GM18505 (cell line): ENCODE results near the gene C2orf72.

Source experiments
- ATAC-seq: cut with Tn5 transposase; IDR thresholded peaks from one replicate; pipeline ENCODE4 v1.9.1; 2021; ENCODE audit not compliant: unreplicated experiment
- POLR2A ChIP-seq: IDR thresholded peaks from 4 replicates; pipeline ENCODE4 v1.6.1; 2011; ENCODE audit warnings: borderline replicate concordance; ENCODE audit not compliant: insufficient read depth, insufficient read length; ENCODE audit errors: extremely low read depth

The C2orf72 gene

DNA sequence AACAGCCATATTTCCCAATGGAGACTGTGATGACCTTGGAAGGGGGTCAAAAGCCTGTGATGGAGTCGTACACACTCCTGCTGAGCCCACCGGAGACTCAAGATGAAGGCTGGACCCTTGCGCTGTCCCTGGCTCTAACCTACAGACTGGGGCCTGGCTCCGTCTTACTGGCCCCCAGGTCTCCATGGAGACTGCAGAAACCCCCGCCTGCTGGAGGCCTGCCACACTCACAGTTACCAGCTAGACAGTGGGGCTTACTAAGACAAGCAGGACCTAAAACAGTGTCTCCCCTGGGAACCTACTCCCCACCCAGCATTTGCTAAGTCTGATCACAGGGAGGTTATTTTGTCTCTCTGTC, 9.6 kb downstream of the C2orf72 start:
- no peak for TF ChIP-seq POLR2A
- ATAC-seq: no peak

DNA sequence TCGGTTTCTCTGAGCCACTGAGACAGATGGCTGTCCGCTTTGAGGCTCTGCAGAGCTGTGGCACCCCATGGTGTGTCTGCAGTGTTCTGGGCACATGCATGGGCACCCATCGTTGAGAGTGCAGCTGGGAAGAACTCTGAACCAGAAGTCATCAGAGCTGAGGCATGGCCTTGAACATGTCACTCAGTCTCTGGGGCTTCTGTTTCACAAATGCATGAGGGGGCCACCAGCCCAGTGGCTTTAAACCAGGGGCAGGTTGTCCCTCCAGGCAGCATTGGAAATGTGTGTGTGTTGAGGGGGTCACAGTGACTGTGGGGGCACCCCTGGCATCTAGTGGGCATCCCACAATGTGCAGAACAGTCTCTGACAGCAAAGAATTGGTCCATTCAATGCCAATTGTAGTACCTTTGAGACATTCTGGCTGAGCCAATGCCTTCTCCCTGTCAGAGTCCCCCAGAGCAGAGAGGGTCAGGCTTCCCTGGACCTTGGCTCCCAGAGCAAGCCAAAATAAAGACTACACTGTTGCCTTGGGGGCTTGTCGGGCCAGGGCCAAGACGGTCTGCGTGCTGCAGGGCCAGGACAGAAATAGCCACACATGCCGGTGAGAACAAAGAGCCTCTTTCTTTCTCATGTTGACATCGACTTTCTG, 10.1 kb downstream of the C2orf72 start:
- no peak for ATAC-seq

GRCh38 chr2:231047923-231048915, 10.9 kb downstream of the C2orf72 start:
- no peak for ATAC-seq
- no peak for TF ChIP-seq POLR2A

More for the DNA sequence above, 10.1 kb downstream of the C2orf72 start:
- TF ChIP-seq POLR2A: no peak

- no peak for ATAC-seq
Observed at GRCh38 chr2:231049286-231050017, 12.1 kb downstream of the C2orf72 start.

DNA sequence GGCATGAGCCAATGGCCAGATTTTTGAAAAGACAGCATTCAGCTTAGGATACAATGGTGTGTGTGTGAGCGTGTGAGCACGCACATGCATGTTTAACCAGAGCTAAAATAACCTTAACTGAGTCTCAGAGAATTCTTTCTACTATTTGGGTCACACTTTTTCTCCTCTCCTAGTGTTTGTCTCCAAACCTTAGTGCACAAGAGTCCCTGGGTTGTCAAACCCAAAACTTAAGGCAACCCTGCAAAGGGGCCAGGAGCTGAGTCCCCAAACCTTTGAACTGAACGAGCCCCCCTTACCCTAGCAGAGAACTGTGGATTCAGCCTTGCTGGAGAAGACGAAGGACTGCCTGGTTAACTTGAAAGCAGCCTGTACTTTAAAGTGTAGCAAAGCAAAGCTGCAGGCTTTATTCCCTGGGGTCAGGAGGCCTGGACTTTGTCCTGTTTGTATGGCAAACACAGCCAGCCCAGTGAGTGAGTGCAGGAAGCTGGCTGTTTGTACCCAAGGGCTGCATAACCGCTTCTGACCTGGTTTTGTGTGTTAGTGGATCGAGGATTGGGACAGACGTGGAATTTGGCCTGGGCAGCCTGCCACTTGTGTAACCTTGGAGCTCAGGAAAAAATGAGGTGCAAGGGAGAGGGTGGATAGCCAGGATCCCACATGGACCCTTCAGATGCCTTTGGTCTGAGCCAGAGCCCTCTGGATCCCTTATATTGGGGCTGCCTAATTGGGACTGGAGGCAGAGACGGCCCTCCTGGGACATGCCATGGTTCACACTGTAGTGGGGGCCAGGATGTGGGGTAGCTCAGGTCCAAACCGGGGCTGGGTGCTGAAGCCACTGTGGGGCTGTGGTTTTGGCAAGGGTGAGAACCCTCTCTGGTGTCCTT, 12.9 kb downstream of the C2orf72 start:
- ATAC-seq: no peak
- no peak for TF ChIP-seq POLR2A

More at GRCh38 chr2:231049286-231050017, 12.1 kb downstream of the C2orf72 start:
- TF ChIP-seq POLR2A: no peak

GRCh38 chr2:231051116-231051515, 13.8 kb downstream of the C2orf72 start:
- no peak for TF ChIP-seq POLR2A
- ATAC-seq: no peak

DNA sequence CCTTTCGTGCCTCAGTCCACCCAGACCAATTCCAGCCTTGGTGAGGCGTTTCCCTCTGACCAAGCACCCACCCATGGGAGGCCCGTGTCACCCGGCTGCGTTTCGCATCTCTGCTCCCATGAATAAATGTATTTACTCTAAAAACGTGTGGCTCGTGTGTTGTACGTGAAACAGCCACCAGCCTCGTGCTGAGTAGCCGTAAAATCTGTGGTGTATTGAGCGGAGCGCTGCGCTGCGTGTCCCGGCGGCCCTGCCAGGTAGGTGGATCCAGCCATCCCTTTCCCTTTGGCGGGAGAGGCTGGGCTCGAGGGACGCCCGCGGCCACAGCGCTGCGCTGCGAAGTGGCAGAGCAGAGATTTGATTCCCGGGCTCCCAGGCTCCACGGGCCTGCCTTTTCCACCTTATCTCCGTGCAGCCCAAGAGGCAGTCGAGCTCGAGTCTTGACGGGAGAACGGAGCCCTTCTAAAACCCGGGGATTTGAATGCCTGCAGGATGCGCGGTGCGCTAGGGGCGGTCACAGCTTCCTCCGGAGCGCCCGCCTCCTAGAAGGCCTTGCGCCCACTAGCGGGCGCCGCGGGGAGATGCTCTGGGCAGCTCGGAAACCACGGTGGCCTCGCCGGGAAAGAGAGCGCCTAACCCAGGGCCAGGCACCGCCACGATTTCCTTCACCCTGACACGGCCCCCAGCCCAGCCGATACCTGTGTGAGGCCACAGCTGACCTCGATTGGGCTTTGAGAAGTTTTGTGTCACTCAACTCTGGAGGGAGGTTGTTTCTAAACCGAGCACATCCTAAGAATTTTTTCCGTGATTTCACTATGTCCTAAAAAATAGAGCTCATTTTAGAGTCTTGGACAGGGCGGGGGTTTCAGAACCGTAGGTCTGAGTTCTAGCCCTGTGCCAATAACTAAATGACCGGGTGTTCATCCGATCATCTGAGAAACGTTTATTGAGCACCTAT, 15.4 kb downstream of the C2orf72 start:
- peak; percentile 54 for ATAC-seq
- no peak for TF ChIP-seq POLR2A

- ATAC-seq: no peak
- TF ChIP-seq POLR2A: no peak
Observed at GRCh38 chr2:231053846-231054245, 16.5 kb downstream of the C2orf72 start.

GRCh38 chr2:231056453-231057416, 19.4 kb downstream of the C2orf72 start, which contains the start of gene PSMD1:
PSMD1 (plus strand) TSS chr2:231056867; CDS start chr2:231057026, 159 bp downstream.
- ATAC-seq: peak; percentile 77

DNA sequence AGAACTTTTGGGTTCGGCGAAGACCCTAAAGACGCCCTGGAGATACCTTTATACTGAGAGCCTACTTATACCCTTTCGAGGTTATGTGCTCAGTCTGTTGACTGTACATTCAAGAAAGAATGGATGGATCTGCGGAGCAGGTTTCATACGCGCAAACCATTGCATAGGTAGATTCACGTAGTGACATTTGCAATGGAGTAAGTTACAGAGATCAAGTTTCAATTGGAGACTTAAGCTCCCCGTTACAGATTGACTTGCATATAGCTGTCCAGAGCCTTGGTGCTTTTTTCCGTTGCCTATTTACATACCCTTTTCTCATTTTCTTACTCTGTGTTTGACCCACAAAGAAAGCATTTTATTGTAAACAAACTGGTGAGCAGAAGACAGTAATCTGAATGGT, 20.3 kb downstream of the C2orf72 start:
- ATAC-seq: no peak
- TF ChIP-seq POLR2A: no peak

More at GRCh38 chr2:231056453-231057416, 19.4 kb downstream of the C2orf72 start, which contains the start of gene PSMD1:
- peak; percentile 68 for TF ChIP-seq POLR2A
